HG02943 (cell line): ENCODE data around the gene ADAMTS6.
"Not testable (repeated sequence)": the region's sequence is repeated elsewhere in the genome, so short reads cannot be mapped to it uniquely, and the experiment has no call there.

Source experiments
- ATAC-seq: cut with Tn5 transposase; IDR thresholded peaks from one replicate; pipeline ENCODE4 v1.9.1; 2021; ENCODE audit warnings: mild to moderate bottlenecking, low read depth, moderate library complexity; ENCODE audit not compliant: unreplicated experiment

ADAMTS6 gene

GRCh38 chr5:65213921-65214525, 267.7 kb downstream of the ADAMTS6 start:
- no peak for ATAC-seq

GRCh38 chr5:65209341-65209740, 272.4 kb downstream of the ADAMTS6 start:
- ATAC-seq = no peak

- ATAC-seq = no peak
Observed at GRCh38 chr5:65204966-65205365, 276.8 kb downstream of the ADAMTS6 start.

GRCh38 chr5:65203746-65204145, 278.0 kb downstream of the ADAMTS6 start:
- no peak for ATAC-seq

- ATAC-seq = no peak
Observed at GRCh38 chr5:65199993-65200675, 281.6 kb downstream of the ADAMTS6 start.

- no peak for ATAC-seq
Observed at GRCh38 chr5:65198456-65199120, 283.1 kb downstream of the ADAMTS6 start.

GRCh38 chr5:65197531-65198455, 283.9 kb downstream of the ADAMTS6 start:
- no peak for ATAC-seq

- ATAC-seq = no peak
Observed at GRCh38 chr5:65194871-65195270, 286.8 kb downstream of the ADAMTS6 start.

- ATAC-seq = no peak
Observed at GRCh38 chr5:65192331-65192730, 289.4 kb downstream of the ADAMTS6 start.

GRCh38 chr5:65191554-65192135, 290.1 kb downstream of the ADAMTS6 start:
- no peak for ATAC-seq

- peak; percentile 56 for ATAC-seq
Observed at GRCh38 chr5:65190328-65191053, 291.2 kb downstream of the ADAMTS6 start.

GRCh38 chr5:65186646-65187227, 295.0 kb downstream of the ADAMTS6 start:
- ATAC-seq = no peak

- ATAC-seq = no peak
Observed at GRCh38 chr5:65185468-65185867, 296.3 kb downstream of the ADAMTS6 start.

- ATAC-seq = no peak
Observed at GRCh38 chr5:65184780-65185179, 296.9 kb downstream of the ADAMTS6 start.

- not testable (repeated sequence) for ATAC-seq
Observed at GRCh38 chr5:65174231-65174630, 307.5 kb downstream of the ADAMTS6 start.

- ATAC-seq = no peak
Observed at GRCh38 chr5:65173130-65173525, 308.6 kb downstream of the ADAMTS6 start.

- no peak for ATAC-seq
Observed at GRCh38 chr5:65172486-65173129, 309.1 kb downstream of the ADAMTS6 start.

GRCh38 chr5:65171645-65172044, 310.1 kb downstream of the ADAMTS6 start:
- ATAC-seq = no peak

GRCh38 chr5:65163698-65164097, 318.0 kb downstream of the ADAMTS6 start:
- ATAC-seq = no peak
